WERI-Rb-1 (cell line): ENCODE results near the gene ZMAT5.

Experiments used
- DNase-seq: peaks from one replicate; pipeline ENCODE4 v3.0.0-alpha.2; 2020
- H3K27ac ChIP-seq: fragments of 250-450 bp; sonication (Bioruptor Pico); 2 replicates; pipeline ENCODE4 v1.5.1; 2020; ENCODE audit warnings: mild to moderate bottlenecking, moderate library complexity
- H3K27me3 ChIP-seq: fragments of 250-450 bp; sonication (Bioruptor Pico); 2 replicates; pipeline ENCODE4 v1.5.1; 2021; ENCODE audit warnings: mild to moderate bottlenecking, low read depth, moderate library complexity; ENCODE audit not compliant: insufficient read depth, severe bottlenecking
- H3K36me3 ChIP-seq: fragments of 250-450 bp; sonication (Bioruptor Pico); 2 replicates; pipeline ENCODE4 v1.5.1; 2020; ENCODE audit warnings: mild to moderate bottlenecking, moderate library complexity
- H3K4me3 ChIP-seq: 2 replicates; pipeline ENCODE4 v1.5.1; 2011; ENCODE audit warnings: low read depth, mild to moderate bottlenecking, control low read depth, low read length
- H3K9me3 ChIP-seq: fragments of 250-450 bp; sonication (Bioruptor Pico); 2 replicates; pipeline ENCODE4 v1.5.1; 2021; ENCODE audit warnings: mild to moderate bottlenecking, moderate library complexity; ENCODE audit not compliant: severe bottlenecking
- TF ChIP-seq, protein P1 (sequence below): IDR thresholded peaks from 2 replicates; pipeline ENCODE4 v1.5.1; 2011; ENCODE audit warnings: low read depth, mild to moderate bottlenecking, control low read depth, inconsistent platforms, low read length

The ZMAT5 gene

DNA sequence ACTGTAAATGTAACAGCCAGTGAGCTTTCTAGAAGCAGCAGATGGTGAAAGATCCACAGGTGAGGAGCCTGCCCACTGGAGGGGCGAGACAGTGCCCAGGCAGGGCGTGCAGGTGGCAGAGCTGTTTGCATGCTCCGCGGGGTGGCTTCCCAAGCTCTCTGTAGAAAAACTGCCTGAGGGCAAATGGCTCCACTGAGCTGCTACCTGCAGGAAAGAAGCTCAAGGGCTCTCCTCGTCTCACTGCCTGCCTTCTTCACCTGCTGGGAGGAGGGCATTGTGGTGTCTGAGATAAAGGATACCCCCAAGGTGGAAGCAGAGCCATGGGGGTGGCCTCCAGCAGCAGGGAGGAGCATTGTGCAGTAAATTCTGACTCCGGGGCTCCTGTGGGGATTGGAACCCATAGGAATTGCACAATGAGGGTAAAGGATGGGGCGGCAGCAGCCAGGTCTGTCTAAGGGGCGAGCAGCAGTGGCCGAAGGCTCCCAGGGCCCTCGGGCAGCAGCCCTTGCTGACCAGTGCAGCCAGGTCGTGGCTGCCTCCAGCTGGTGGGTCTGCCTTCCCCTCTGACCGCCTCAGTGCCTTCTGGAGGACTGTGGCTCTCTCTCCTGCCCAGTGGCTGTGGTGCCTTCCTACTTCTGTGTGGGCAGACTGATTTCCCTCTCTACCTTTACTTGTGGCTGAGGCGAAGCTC lies 75.0 kb downstream of the ZMAT5 start:
- H3K9me3 ChIP-seq = no peaks in the 10 kb centered on the region
- TF ChIP-seq, protein P1, sequence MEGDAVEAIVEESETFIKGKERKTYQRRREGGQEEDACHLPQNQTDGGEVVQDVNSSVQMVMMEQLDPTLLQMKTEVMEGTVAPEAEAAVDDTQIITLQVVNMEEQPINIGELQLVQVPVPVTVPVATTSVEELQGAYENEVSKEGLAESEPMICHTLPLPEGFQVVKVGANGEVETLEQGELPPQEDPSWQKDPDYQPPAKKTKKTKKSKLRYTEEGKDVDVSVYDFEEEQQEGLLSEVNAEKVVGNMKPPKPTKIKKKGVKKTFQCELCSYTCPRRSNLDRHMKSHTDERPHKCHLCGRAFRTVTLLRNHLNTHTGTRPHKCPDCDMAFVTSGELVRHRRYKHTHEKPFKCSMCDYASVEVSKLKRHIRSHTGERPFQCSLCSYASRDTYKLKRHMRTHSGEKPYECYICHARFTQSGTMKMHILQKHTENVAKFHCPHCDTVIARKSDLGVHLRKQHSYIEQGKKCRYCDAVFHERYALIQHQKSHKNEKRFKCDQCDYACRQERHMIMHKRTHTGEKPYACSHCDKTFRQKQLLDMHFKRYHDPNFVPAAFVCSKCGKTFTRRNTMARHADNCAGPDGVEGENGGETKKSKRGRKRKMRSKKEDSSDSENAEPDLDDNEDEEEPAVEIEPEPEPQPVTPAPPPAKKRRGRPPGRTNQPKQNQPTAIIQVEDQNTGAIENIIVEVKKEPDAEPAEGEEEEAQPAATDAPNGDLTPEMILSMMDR = no peak
- H3K36me3 ChIP-seq = peaks cover 16% of the 10 kb centered on the region
- no peak overlapping the region for H3K4me3 ChIP-seq
- H3K27me3 ChIP-seq = no peaks in the 10 kb centered on the region
- no peak overlapping the region for H3K27ac ChIP-seq
- DNase-seq = no peak

DNA sequence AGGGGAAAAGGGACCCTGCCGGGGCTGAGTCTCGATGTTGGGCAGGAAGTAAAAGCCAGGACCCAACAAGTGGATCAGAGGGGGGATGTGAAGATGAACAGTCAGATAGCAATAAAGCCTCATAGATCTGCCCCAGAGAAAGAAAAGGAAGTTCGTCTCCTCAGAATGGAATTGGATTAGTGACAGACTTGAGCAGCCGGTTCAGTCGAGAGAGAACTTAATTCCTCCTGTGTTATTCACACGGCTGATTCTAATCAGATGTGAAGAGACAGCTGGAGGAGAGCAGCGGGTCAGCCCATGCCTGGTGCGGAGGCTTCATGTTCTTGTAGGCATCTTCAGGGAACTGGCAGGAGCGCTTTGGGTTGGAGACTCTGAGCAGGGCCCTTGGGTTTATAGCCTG lies 76.3 kb downstream of the ZMAT5 start:
- peaks cover 15% of the 10 kb centered on the region for H3K36me3 ChIP-seq
- TF ChIP-seq, protein P1 = no peak
- H3K27me3 ChIP-seq = no peaks in the 10 kb centered on the region
- H3K9me3 ChIP-seq = no peaks in the 10 kb centered on the region
- DNase-seq = peak; percentile 78
- peak overlapping the region; percentile 79 for H3K27ac ChIP-seq
- peak overlapping the region; percentile 15 for H3K4me3 ChIP-seq

DNA sequence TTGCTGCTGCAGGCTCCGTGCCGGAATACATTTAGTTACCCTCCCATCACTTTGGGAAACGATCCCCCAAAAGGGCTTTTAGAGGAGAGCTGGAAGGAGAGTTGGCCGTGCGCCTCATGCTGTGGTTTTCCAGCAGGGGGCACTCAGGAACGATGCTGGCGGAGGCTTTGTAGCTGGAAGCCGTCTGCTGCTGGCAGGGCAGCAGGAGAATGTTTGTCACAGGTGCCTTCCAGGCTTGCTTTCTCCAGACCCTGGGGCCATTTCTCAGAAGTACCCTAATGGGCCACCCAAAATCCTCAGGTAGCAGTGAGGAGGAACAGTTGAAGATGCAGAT lies 77.0 kb downstream of the ZMAT5 start:
- DNase-seq = peak; percentile 83
- TF ChIP-seq, protein P1 = peak; percentile 93
- H3K4me3 ChIP-seq = peak overlapping the region; percentile 15; the same call in 1 of the 2 replicates
- no peaks in the 10 kb centered on the region for H3K27me3 ChIP-seq
- H3K36me3 ChIP-seq = peaks cover 14% of the 10 kb centered on the region
- no peaks in the 10 kb centered on the region for H3K9me3 ChIP-seq
- peak overlapping the region; percentile 79 for H3K27ac ChIP-seq

DNA sequence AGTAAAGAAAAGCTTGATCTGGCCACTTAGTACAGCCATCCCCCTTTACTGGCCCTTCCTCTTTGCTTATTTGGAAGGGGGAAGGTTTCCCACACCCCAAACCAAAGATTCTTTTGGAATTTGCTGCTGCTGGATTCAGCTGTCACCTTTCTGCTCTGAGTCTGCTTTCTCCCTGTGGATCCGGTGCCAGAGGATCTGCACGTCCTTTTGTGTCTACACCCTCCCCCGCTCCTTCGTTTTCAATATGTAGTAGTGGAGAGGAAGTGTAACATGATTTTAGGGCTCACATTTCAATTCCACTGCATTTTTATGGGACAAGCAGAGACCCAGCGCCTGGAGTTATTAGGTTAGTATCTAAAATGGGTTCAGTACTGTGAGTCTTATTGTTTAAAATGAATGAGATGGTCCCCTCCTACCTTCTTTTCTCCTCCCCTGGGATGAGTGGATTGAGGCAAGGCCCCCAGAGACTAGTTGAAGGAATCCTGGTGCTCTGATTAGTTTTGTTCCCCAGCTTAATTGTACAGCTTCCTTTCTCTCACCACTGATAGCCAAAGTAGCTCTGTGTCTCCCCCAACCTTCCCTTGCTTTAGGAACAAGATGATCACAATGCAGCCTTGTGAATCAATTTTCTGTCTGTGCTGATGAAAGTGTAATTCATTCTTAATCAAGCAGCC lies 77.5 kb downstream of the ZMAT5 start:
- DNase-seq = no peak
- H3K27me3 ChIP-seq = no peaks in the 10 kb centered on the region
- H3K36me3 ChIP-seq = peaks cover 13% of the 10 kb centered on the region
- TF ChIP-seq, protein P1 = no peak
- no peaks in the 10 kb centered on the region for H3K9me3 ChIP-seq
- H3K27ac ChIP-seq = peak overlapping the region; percentile 79
- no peak overlapping the region for H3K4me3 ChIP-seq

DNA sequence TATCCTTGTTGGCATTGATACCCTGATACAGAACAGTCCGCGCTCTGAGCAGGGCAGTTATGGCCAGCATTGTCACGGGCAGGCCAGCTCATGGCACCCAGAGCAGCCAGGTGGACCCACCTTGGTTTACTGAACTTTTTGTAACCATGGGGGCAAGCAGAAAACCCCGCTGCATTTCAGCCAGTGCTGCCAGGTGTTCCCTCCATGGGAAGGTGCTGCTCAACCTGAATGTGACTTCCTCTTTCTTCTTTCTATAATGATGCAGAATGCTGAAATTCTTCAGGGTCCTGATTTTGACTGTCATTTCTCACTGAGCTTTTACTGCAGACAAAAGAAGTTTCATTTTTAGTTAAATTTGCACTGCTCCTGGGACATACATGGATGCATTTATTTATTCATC lies 82.6 kb downstream of the ZMAT5 start:
- Histone ChIP-seq H3K36me3 (peaks cover 43% of the 10 kb centered on the region), H3K4me3 (no peak overlapping the region), H3K9me3 (no peaks in the 10 kb centered on the region), H3K27me3 (no peaks in the 10 kb centered on the region), H3K27ac (no peak overlapping the region)
- no peak for DNase-seq
- TF ChIP-seq, protein P1 = no peak

DNA sequence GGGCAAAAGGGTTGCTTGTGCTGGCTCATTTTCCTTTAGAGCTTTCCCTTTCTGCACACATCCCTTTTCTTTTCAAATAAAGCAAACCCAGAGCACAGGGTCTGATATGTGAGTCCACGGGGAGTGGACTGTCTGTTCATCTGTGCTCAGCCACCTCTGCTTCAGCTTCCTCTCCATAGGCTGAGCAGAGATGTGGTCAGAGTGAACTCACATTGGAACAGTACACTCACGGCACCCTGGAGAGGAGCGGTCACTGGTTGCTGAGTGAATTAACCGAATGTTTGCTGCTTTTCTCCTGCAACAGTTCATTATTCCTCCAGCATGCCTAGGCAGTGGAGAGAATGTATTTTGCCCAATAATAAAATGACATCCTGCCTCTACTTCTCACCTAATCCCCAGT lies 83.3 kb downstream of the ZMAT5 start:
- no peak for DNase-seq
- no peak overlapping the region for H3K4me3 ChIP-seq
- H3K27me3 ChIP-seq = no peaks in the 10 kb centered on the region
- H3K9me3 ChIP-seq = no peaks in the 10 kb centered on the region
- TF ChIP-seq, protein P1 = no peak
- no peak overlapping the region for H3K27ac ChIP-seq
- peaks cover 50% of the 10 kb centered on the region for H3K36me3 ChIP-seq
